ENCODE data around the gene PLEKHA6. TPM values are rescaled to one million over a fixed set of nuclear protein-coding genes. Genes with fewer than 3 reads are reported as not detected.

The PLEKHA6 gene
- polyA plus RNA-seq, 1 donor from 2014 or later, result 22.6 TPM

DNA sequence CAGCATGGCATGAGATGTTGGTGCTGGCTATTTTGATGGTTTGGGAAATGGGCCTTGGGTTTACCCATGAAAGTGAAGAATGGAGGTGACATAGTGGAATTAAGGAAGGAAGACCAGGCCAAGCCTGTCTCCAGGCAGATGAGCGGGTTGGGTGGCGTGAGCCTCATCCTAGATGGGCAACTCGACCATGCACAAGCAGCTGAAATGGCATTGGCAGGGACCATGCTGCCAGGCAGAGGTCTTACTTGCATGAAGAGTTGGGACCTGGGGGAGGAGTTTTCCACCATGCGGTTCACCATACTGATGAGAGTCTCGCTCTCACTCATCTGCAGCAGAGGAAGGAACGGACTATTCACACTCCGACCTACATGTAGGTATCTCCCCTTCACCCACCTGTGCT lies 108.4 kb downstream of the PLEKHA6 start:
- Histone ChIP-seq H4K20me1 (ENCODE audit: insufficient read depth) (no peaks in the 10 kb centered on the region), H3K4me2 (ENCODE audit: low read length) (no peak overlapping the region), H3K27ac (ENCODE audit: low read length) (no peak overlapping the region), H2AFZ (ENCODE audit: low read depth, low read length) (no peak overlapping the region), H3K9ac (ENCODE audit: low read length) (no peak overlapping the region), H3K79me2 (replicated peaks; ENCODE audit: insufficient read depth, low read length) (no peaks in the 10 kb centered on the region), H3K27me3 (ENCODE audit: insufficient read depth, low read depth, low read length) (no peaks in the 10 kb centered on the region), H3K9me3 (ENCODE audit: low read length) (no peaks in the 10 kb centered on the region), H3K9me2 (ENCODE audit: insufficient read depth, low read length) (no peaks in the 10 kb centered on the region), H3K36me3 (ENCODE audit: insufficient read depth, low read length) (peaks cover 12% of the 10 kb centered on the region), H3F3A (ENCODE audit: insufficient read depth, low read length, poor library complexity, severe bottlenecking) (no peaks in the 10 kb centered on the region), H3K4me3 (ENCODE audit: low read length) (no peak overlapping the region)
- TF ChIP-seq MXI1 (conservative IDR thresholded peaks at IDR 0.05; ENCODE audit: poor library complexity, severe bottlenecking) (no peak), TAF1 (IDR thresholded peaks at IDR 0.05; ENCODE audit: low read depth) (no peak), EZH2 (IDR thresholded peaks at IDR 0.05; ENCODE audit: borderline replicate concordance, insufficient read depth, low read length, poor library complexity, severe bottlenecking) (no peak), SMC3 (conservative IDR thresholded peaks at IDR 0.05; ENCODE audit: poor library complexity) (no peak), RAD21 (conservative IDR thresholded peaks at IDR 0.05) (no peak), POLR2AphosphoS5 (IDR thresholded peaks at IDR 0.05) (no peak), EP300 (conservative IDR thresholded peaks at IDR 0.05; ENCODE audit: poor library complexity, severe bottlenecking) (no peak)
- TF ChIP-seq, protein P1, sequence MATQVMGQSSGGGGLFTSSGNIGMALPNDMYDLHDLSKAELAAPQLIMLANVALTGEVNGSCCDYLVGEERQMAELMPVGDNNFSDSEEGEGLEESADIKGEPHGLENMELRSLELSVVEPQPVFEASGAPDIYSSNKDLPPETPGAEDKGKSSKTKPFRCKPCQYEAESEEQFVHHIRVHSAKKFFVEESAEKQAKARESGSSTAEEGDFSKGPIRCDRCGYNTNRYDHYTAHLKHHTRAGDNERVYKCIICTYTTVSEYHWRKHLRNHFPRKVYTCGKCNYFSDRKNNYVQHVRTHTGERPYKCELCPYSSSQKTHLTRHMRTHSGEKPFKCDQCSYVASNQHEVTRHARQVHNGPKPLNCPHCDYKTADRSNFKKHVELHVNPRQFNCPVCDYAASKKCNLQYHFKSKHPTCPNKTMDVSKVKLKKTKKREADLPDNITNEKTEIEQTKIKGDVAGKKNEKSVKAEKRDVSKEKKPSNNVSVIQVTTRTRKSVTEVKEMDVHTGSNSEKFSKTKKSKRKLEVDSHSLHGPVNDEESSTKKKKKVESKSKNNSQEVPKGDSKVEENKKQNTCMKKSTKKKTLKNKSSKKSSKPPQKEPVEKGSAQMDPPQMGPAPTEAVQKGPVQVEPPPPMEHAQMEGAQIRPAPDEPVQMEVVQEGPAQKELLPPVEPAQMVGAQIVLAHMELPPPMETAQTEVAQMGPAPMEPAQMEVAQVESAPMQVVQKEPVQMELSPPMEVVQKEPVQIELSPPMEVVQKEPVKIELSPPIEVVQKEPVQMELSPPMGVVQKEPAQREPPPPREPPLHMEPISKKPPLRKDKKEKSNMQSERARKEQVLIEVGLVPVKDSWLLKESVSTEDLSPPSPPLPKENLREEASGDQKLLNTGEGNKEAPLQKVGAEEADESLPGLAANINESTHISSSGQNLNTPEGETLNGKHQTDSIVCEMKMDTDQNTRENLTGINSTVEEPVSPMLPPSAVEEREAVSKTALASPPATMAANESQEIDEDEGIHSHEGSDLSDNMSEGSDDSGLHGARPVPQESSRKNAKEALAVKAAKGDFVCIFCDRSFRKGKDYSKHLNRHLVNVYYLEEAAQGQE (IDR thresholded peaks at IDR 0.05; ENCODE audit: borderline replicate concordance), result no peak
- TF ChIP-seq, protein P2, sequence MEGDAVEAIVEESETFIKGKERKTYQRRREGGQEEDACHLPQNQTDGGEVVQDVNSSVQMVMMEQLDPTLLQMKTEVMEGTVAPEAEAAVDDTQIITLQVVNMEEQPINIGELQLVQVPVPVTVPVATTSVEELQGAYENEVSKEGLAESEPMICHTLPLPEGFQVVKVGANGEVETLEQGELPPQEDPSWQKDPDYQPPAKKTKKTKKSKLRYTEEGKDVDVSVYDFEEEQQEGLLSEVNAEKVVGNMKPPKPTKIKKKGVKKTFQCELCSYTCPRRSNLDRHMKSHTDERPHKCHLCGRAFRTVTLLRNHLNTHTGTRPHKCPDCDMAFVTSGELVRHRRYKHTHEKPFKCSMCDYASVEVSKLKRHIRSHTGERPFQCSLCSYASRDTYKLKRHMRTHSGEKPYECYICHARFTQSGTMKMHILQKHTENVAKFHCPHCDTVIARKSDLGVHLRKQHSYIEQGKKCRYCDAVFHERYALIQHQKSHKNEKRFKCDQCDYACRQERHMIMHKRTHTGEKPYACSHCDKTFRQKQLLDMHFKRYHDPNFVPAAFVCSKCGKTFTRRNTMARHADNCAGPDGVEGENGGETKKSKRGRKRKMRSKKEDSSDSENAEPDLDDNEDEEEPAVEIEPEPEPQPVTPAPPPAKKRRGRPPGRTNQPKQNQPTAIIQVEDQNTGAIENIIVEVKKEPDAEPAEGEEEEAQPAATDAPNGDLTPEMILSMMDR (IDR thresholded peaks at IDR 0.05; ENCODE audit: poor library complexity, severe bottlenecking), result no peak

DNA sequence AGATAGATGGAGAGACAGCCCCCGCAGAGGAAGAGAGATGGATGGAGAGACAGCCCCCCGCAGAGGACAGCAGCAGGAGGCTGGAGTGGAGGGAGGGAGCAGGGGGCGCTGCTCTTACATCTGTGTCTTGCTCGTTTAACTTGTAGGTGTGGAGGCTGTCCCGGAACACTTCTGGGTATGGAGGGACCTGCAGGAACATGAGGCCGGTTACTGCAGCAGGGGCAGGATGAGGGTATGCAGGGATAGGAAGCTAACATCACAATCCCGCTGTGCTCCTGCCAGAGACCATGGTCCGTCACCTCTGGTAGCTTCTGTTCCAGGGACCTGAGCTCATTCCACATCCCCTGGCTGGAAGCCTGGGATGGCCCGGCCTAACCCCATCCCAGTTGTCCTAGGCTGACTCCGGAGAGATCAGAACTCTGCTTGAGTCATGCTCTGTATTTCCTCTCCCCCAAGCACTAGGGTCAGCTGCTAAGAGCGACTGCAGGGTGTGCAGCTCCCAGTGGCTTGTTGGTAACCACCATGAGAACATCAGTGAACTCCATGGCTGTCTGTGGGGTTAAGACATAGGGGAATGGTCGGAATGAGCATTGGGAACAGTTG lies 109.2 kb downstream of the PLEKHA6 start:
- H3K9me2 ChIP-seq (ENCODE audit: insufficient read depth, low read length), result no peaks in the 10 kb centered on the region
- H3F3A ChIP-seq (ENCODE audit: insufficient read depth, low read length, poor library complexity, severe bottlenecking), result no peaks in the 10 kb centered on the region
- H3K4me3 ChIP-seq (ENCODE audit: low read length), result no peak overlapping the region
- H3K27ac ChIP-seq (ENCODE audit: low read length), result no peak overlapping the region
- peaks cover 12% of the 10 kb centered on the region for H3K36me3 ChIP-seq (ENCODE audit: insufficient read depth, low read length)
- H3K27me3 ChIP-seq (ENCODE audit: insufficient read depth, low read depth, low read length), result no peaks in the 10 kb centered on the region
- no peaks in the 10 kb centered on the region for H3K9me3 ChIP-seq (ENCODE audit: low read length)
- H4K20me1 ChIP-seq (ENCODE audit: insufficient read depth), result no peaks in the 10 kb centered on the region
- TF ChIP-seq POLR2AphosphoS5 (IDR thresholded peaks at IDR 0.05), result no peak
- H3K79me2 ChIP-seq (replicated peaks; ENCODE audit: insufficient read depth, low read length), result no peaks in the 10 kb centered on the region
- H3K4me2 ChIP-seq (ENCODE audit: low read length), result no peak overlapping the region
- H2AFZ ChIP-seq (ENCODE audit: low read depth, low read length), result no peak overlapping the region
- H3K9ac ChIP-seq (ENCODE audit: low read length), result no peak overlapping the region

Data from neural cell (in vitro differentiated cells).